Measurements from ENCODE around the gene USF2. TPM values are rescaled to one million over a fixed set of nuclear protein-coding genes. Genes with fewer than 3 reads are reported as not detected.

The USF2 gene
- total and polyA plus RNA-seq, 10 of the 15 experiments (the other 5 are each of a cell fraction or from before 2014, with no cell fraction given): 0.56 to 157 (median 65.5) TPM

DNA sequence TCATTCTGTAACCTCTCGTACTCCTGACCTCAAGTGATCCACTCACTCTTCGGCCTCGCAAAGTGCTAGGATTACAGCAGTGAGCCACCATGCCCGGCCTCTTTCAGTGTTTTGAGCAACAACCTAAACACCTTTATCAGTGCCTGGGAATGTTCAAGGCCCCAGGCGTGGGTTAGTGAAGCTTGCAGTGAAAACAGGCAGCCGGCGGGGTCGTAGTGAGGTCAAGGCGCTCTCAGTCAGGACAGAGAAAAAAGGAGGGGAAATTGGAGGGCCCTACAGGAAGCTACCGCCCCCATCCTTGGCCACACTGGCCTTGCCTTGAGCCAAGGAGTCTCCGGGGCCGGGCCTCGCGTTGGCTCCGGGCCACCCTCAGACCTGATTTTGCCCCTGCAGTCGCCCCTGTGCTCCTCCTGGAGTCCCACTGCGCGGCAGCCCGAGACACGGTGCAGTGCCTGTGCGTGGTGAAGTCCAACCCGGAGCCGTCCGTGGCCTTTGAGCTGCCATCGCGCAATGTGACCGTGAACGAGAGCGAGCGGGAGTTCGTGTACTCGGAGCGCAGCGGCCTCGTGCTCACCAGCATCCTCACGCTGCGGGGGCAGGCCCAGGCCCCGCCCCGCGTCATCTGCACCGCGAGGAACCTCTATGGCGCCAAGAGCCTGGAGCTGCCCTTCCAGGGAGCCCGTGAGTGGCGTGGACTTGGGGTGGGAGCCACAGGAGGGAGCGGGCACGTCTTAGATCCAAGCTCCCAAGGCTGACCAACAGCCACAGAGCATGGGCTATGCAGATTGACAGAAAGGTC, 40.9 kb downstream of the USF2 start (continued):
- TF ChIP-seq, protein P1, sequence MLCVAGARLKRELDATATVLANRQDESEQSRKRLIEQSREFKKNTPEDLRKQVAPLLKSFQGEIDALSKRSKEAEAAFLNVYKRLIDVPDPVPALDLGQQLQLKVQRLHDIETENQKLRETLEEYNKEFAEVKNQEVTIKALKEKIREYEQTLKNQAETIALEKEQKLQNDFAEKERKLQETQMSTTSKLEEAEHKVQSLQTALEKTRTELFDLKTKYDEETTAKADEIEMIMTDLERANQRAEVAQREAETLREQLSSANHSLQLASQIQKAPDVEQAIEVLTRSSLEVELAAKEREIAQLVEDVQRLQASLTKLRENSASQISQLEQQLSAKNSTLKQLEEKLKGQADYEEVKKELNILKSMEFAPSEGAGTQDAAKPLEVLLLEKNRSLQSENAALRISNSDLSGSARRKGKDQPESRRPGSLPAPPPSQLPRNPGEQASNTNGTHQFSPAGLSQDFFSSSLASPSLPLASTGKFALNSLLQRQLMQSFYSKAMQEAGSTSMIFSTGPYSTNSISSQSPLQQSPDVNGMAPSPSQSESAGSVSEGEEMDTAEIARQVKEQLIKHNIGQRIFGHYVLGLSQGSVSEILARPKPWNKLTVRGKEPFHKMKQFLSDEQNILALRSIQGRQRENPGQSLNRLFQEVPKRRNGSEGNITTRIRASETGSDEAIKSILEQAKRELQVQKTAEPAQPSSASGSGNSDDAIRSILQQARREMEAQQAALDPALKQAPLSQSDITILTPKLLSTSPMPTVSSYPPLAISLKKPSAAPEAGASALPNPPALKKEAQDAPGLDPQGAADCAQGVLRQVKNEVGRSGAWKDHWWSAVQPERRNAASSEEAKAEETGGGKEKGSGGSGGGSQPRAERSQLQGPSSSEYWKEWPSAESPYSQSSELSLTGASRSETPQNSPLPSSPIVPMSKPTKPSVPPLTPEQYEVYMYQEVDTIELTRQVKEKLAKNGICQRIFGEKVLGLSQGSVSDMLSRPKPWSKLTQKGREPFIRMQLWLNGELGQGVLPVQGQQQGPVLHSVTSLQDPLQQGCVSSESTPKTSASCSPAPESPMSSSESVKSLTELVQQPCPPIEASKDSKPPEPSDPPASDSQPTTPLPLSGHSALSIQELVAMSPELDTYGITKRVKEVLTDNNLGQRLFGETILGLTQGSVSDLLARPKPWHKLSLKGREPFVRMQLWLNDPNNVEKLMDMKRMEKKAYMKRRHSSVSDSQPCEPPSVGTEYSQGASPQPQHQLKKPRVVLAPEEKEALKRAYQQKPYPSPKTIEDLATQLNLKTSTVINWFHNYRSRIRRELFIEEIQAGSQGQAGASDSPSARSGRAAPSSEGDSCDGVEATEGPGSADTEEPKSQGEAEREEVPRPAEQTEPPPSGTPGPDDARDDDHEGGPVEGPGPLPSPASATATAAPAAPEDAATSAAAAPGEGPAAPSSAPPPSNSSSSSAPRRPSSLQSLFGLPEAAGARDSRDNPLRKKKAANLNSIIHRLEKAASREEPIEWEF (IDR thresholded peaks at IDR 0.05; ENCODE audit: insufficient replicate concordance, low read depth, low read length): no peak
- no peak for TF ChIP-seq PAX5 (IDR thresholded peaks at IDR 0.05; ENCODE audit: borderline replicate concordance, low read depth, low read length)

DNA sequence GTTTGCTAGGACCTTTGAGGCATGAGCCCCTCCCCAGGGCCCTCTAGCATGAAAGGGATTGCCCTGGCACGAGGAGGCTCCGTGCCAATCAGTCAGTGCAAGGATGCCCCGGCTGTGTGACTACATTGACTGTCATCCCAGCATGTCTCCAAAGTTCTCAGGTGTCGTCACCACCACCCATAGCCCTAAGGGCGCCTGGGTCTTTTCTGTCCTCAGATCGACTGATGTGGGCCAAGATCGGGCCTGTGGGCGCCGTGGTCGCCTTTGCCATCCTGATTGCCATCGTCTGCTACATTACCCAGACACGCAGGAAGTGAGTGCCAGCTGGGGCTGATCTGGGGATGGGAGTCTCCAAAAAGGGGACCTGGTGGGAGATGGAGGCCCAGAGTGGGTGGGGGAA, 41.6 kb downstream of the USF2 start:
- Histone ChIP-seq H3K27ac (ENCODE audit: control insufficient read depth, insufficient read depth) (no peak overlapping the region), H3K4me1 (ENCODE audit: control insufficient read depth, insufficient read depth, low read length) (no peaks in the 10 kb centered on the region), H3K27me3 (replicated peaks in 1 of 2; ENCODE audit: control insufficient read depth in 2 of 2, insufficient read depth in 2 of 2, low read length in 1 of 2) (no peaks in the 10 kb centered on the region), H2AFZ (ENCODE audit: control insufficient read depth, low read depth, low read length) (no peak overlapping the region), H3K9ac (ENCODE audit: control insufficient read depth, insufficient read depth, low read length) (no peak overlapping the region), H3K79me2 (ENCODE audit: control insufficient read depth, insufficient read depth, low read length) (no peaks in the 10 kb centered on the region), H4K20me1 (ENCODE audit: control insufficient read depth, insufficient read depth) (no peaks in the 10 kb centered on the region), H3K9me3 (replicated peaks; ENCODE audit: control insufficient read depth, insufficient read depth, low read length) (no peaks in the 10 kb centered on the region), H3K36me3 (ENCODE audit: control insufficient read depth in 2 of 2, insufficient read depth in 2 of 2, low read length in 1 of 2) (no peaks in the 10 kb centered on the region; a peak in 1 of 4 replicates), H3K4me3 (no peak overlapping the region), H3K4me2 (ENCODE audit: control insufficient read depth, insufficient read depth) (no peak overlapping the region)
- ChIA-PET RAD21 (ENCODE audit: unreplicated experiment) (no interaction called here), CTCF (no interaction called here), SMC1A (ENCODE audit: uncharacterized antibody, unreplicated experiment) (interaction anchor here (1.2 kb wide), 1 partner anchor 14 kb away, joined by 4 read pairs; no protein-coding TSS in a partner anchor), POLR2A (no interaction called here)
- ATAC-seq (no peak), DNase-seq (ENCODE audit: low read depth, low spot score) (no peak), FAIRE-seq (no peak)
- 87% methylated on average over 12 of the region's 12 CpGs for whole genome bisulfite sequencing (ENCODE audit: insufficient coverage, insufficient replicate concordance, low lambda C conversion rate, missing lambda C conversion rate)
- intact Hi-C loops (cut with micrococcal nuclease; ENCODE audit: unreplicated experiment): no loop called here
- no TSS peak for BruUV-seq (replicated peaks)
- in situ Hi-C loops (cut with MboI): no loop called here
- TF ChIP-seq STAT3 (IDR thresholded peaks at IDR 0.05; ENCODE audit: low read depth, low read length) (no peak), KLF5 (IDR thresholded peaks at IDR 0.05; ENCODE audit: partially characterized antibody) (no peak), SPI1 (IDR thresholded peaks at IDR 0.05; ENCODE audit: borderline replicate concordance, insufficient read depth, low read depth, low read length) (no peak), GATAD2B (conservative IDR thresholded peaks at IDR 0.05; ENCODE audit: low read depth) (no peak), FOXK2 (IDR thresholded peaks at IDR 0.05) (no peak), SIX5 (IDR thresholded peaks at IDR 0.05; ENCODE audit: low read depth, low read length, severe bottlenecking) (no peak), EP300 (IDR thresholded peaks at IDR 0.05; ENCODE audit: borderline replicate concordance in 1 of 2, control insufficient read depth in 1 of 2, low read depth in 2 of 2, low read length in 2 of 2) (no peak)
- TF ChIP-seq, protein P2, sequence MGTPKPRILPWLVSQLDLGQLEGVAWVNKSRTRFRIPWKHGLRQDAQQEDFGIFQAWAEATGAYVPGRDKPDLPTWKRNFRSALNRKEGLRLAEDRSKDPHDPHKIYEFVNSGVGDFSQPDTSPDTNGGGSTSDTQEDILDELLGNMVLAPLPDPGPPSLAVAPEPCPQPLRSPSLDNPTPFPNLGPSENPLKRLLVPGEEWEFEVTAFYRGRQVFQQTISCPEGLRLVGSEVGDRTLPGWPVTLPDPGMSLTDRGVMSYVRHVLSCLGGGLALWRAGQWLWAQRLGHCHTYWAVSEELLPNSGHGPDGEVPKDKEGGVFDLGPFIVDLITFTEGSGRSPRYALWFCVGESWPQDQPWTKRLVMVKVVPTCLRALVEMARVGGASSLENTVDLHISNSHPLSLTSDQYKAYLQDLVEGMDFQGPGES (IDR thresholded peaks at IDR 0.05): no peak
- TF ChIP-seq, protein P3, sequence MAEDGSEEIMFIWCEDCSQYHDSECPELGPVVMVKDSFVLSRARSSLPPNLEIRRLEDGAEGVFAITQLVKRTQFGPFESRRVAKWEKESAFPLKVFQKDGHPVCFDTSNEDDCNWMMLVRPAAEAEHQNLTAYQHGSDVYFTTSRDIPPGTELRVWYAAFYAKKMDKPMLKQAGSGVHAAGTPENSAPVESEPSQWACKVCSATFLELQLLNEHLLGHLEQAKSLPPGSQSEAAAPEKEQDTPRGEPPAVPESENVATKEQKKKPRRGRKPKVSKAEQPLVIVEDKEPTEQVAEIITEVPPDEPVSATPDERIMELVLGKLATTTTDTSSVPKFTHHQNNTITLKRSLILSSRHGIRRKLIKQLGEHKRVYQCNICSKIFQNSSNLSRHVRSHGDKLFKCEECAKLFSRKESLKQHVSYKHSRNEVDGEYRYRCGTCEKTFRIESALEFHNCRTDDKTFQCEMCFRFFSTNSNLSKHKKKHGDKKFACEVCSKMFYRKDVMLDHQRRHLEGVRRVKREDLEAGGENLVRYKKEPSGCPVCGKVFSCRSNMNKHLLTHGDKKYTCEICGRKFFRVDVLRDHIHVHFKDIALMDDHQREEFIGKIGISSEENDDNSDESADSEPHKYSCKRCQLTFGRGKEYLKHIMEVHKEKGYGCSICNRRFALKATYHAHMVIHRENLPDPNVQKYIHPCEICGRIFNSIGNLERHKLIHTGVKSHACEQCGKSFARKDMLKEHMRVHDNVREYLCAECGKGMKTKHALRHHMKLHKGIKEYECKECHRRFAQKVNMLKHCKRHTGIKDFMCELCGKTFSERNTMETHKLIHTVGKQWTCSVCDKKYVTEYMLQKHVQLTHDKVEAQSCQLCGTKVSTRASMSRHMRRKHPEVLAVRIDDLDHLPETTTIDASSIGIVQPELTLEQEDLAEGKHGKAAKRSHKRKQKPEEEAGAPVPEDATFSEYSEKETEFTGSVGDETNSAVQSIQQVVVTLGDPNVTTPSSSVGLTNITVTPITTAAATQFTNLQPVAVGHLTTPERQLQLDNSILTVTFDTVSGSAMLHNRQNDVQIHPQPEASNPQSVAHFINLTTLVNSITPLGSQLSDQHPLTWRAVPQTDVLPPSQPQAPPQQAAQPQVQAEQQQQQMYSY (CRISPR knock-in tag; IDR thresholded peaks at IDR 0.05): no peak
